A549 (cell line): ENCODE data around the gene GIT1.

Experiments
- CEBPB ChIP-seq, 2 experiments: fragments of >200 bp in 1 of 2; sonication (Bioruptor Twin) in 1 of 2; formaldehyde crosslinking in 1 of 2; IDR thresholded peaks; 2 replicates each; pipeline ENCODE4 v1.6.1; 2012 to 2016
- CHD2 ChIP-seq: fragments of 150-350 bp; IDR thresholded peaks from 2 replicates; pipeline ENCODE4 v1.6.1; 2014; ENCODE audit warnings: low read length; ENCODE audit not compliant: partially characterized antibody
- CTCF ChIP-seq: fragments of >200 bp; sonication (Bioruptor Twin); formaldehyde crosslinking; IDR thresholded peaks from 3 replicates; pipeline ENCODE4 v1.5.1; 2016
- EHF ChIP-seq: fragments of 250-450 bp; sonication (Bioruptor Pico); IDR thresholded peaks from 2 replicates; pipeline ENCODE4 v1.5.0; 2020; ENCODE audit warnings: mild to moderate bottlenecking
- MAFK ChIP-seq: fragments of 450-650 bp; IDR thresholded peaks from 2 replicates; pipeline ENCODE4 v1.6.1; 2014; ENCODE audit not compliant: partially characterized antibody
- MYC ChIP-seq: IDR thresholded peaks from 2 replicates; pipeline ENCODE4 v1.6.1; 2012; ENCODE audit warnings: mild to moderate bottlenecking, inconsistent platforms, low read length, improper control_type of control experiment, borderline replicate concordance
- POLR2A ChIP-seq: IDR thresholded peaks from 2 replicates; pipeline ENCODE4 v1.6.1; 2012; ENCODE audit warnings: mild to moderate bottlenecking, low read length
- RARB ChIP-seq: fragments of 250-450 bp; sonication (Bioruptor Pico); IDR thresholded peaks from 2 replicates; pipeline ENCODE4 v1.8.0; 2021; ENCODE audit warnings: mild to moderate bottlenecking, moderate library complexity
- REST ChIP-seq: fragments of 200-600 bp; sonication (generic); IDR thresholded peaks from 2 replicates; pipeline ENCODE4 v1.6.1; 2016; ENCODE audit warnings: antibody characterized with exemption, mild to moderate bottlenecking, moderate library complexity
- ZC3H11A ChIP-seq: fragments of 450-650 bp; IDR thresholded peaks from 2 replicates; pipeline ENCODE4 v1.6.1; 2014; ENCODE audit warnings: antibody characterized with exemption, mild to moderate bottlenecking

GRCh38 chr17:29628644-29629043, 39.2 kb upstream of the GIT1 start:
- TF ChIP-seq EHF (no peak), CTCF (no peak), MAFK (no peak), POLR2A (no peak), MYC (no peak), CEBPB (IDR thresholded peaks at IDR 0.05) (no peak), RARB (CRISPR knock-in tag) (no peak), REST (no peak), ZC3H11A (no peak), CHD2 (no peak)
